HG02938 (cell line): ENCODE results near the gene ZNF500.
A peak's percentile ranks its signal among the peaks of the same experiment; 100 is the strongest.

Experiments used
- ATAC-seq: cut with Tn5 transposase; IDR thresholded peaks from one replicate; pipeline ENCODE4 v1.9.1; 2021; ENCODE audit warnings: mild to moderate bottlenecking, moderate library complexity; ENCODE audit not compliant: unreplicated experiment

Gene ZNF500

GRCh38 chr16:4775005-4775404 is 8.0 kb upstream of the ZNF500 start:
- ATAC-seq = no peak

DNA sequence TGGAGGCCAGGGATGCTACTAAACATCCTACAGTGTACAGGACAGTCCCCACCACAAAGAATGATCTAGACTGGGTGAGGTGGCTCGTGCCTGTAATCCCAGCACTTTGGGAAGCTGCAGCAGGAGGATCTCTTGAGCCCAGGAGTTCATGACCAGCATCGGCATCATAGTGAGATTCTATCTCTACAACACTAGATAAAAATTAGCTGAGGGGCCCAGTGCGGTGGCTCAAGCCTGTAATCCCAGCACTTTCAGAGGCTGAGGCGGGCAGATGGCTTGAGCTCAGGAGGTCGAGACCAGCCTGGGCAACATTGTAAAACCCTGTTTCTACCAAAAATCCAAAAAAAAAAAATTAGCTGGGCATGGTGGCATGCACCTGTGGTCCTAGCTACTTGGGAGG is 5.4 kb upstream of the ZNF500 start:
- ATAC-seq = no peak

DNA sequence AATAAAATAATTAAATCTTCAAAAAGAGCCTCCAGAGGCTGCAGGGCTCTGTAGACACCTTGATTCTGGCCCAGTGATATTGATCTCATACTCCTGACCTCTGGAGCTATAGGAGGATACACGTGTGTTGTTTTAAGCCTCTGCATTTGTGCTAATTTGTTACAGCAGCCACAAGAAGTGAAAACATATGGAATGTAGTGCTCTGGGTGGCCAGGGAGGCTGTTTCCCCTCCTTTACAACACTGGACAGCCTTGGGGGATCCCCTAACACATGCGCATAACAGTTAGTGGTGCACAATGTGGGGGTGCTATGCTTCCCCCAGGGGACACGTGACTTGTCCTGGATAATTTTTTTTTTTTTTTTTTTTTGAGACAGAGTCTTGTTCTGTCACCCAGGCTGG is 4.7 kb upstream of the ZNF500 start:
- no peak for ATAC-seq

DNA sequence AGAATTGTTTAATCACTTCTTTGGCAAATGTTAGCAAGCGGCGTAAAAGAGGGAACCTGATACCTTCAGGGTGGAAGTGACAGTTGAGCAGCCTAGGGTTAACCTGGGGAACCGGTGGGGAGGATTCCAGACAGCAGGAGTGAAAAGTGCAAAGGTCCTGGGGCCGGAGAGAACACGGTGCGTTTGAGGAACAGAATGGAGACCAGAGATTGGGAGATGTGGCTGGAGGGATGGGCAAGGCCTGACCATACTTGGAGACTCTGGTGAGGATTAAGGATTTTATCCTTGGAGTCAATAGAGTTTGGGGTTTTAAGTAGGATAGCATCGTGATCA is 2.3 kb upstream of the ZNF500 start:
- ATAC-seq = no peak

- peak; percentile 45 for ATAC-seq
These were observed 1.8 kb upstream of the ZNF500 start for GRCh38 chr16:4768549-4769305.

- no peak for ATAC-seq
These were observed 1.0 kb upstream of the ZNF500 start for GRCh38 chr16:4767872-4768548.

DNA sequence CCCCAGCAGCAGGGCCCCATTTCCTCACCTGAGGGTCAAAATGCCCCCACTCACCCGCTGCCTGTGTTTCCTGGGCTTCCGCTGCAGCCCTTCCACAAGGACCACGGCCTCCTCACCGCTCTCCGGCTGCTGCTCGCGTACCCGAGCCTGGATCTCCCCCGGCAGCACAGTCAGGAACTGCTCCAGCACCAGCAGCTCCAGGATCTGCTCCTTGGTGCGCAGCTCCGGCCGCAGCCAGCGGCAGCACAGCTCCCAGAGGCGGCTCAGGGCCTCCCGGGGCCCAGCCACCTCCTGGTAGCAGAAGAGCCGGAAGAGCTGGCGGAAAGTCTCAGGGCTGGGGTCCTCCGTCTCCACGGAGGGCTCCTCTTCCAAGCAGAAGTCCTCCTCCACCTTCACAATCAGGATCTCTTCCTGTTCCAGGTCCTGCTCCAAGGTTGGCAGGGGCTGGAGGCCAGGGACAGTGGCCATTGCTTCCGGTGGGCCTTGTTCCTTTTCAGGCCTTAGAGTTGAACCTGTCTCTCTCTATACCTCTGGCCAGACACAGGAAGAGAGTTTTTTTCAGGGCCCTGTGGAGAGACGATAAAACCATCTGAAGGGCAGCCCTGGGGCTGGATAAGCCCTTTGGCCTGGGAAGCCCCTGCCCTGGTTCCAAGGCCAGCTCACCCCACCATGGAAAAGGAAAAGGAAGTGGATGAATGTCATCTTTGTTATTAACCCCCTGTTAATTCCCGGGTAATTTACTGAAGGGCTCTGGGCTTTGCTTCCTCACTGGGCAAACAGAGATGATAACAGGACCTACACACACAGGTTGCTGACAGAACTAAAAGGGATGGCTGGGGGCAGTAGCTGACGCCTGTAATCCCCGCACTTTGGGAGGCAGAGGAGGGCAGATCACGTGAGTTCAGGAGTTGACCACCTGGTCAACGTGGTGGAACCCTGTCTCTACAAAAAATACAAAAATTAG is 1.2 kb downstream of the ZNF500 start:
- no peak for ATAC-seq

DNA sequence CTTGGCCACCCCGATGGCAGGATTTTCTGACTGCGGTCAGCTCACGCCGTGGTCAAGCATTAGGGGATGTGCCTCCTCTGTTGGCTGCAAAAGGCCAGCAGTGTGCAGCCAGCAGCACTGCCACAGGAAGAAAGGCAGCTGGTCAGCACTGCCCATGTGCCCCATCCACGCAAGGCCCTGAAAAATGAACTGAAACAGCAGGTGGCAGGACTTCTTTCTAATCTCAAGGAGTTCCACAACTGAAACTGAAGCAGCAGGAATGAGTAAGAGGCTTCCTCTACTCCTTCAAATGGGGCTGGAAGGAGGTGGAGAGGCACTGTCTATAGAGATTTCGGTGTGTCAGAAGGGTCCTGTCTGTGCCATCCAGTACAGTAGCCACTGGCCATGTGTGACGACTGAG is 3.2 kb downstream of the ZNF500 start:
- no peak for ATAC-seq

DNA sequence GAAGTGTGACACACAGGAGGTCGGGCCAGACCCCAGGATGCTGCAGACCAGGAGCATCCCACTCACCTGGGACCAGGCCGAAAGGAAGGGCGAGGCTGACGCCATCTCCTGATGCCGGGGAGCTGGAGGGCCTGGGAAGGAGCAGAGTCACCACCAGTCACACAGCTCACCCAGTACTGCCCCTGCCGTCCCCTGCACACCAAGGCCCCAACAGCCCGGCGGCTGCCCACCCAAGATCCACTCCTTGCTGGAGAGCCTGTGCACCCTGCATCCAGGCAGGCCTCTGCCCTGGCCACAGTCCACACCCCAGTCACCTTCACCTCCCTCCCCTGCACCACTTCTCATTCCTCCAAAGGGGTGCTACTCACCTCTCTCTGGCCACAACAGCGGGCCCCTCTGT is 4.8 kb downstream of the ZNF500 start:
- no peak for ATAC-seq

- no peak for ATAC-seq
These were observed 6.6 kb downstream of the ZNF500 start for GRCh38 chr16:4760221-4760910.

- no peak for ATAC-seq
These were observed 11.3 kb downstream of the ZNF500 start for GRCh38 chr16:4755687-4756086.

DNA sequence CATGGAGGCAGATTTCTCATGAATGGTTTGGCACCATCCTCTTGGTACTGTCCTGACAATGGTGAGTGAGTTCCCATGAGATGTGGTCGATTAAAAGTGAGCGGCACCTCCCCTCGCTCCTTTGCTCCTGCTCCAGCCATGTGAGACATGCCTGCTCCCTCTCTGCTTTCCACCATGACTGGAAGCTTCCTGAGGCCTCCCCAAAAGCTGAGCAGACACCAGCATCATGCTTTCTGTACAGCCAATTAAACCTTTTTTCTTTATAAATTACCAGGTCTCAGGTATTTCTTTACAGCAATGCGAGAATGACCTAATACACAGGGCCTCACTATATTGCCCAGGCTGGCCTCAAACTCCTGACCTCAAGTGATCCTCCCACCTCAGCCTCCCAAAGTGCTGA is 12.1 kb downstream of the ZNF500 start:
- no peak for ATAC-seq

DNA sequence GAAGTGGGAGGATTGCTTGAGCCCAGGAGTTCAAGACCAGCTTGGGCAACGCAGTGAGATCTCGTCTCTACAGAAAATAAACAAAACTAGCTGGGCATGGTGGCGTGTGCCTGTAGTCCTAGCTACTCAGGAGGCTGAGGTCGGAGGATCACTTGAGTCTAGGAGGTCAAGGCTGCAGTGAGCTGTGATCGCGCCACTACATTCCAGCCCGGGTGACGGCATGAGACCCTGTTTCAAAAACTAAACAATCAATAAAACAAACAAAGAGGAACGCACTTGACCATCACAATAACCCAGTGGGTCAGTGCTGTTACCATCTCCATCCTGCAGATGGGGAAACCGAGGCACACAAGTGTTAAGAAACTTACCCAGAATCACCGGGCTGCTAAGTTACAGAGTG is 13.7 kb downstream of the ZNF500 start:
- ATAC-seq = no peak

DNA sequence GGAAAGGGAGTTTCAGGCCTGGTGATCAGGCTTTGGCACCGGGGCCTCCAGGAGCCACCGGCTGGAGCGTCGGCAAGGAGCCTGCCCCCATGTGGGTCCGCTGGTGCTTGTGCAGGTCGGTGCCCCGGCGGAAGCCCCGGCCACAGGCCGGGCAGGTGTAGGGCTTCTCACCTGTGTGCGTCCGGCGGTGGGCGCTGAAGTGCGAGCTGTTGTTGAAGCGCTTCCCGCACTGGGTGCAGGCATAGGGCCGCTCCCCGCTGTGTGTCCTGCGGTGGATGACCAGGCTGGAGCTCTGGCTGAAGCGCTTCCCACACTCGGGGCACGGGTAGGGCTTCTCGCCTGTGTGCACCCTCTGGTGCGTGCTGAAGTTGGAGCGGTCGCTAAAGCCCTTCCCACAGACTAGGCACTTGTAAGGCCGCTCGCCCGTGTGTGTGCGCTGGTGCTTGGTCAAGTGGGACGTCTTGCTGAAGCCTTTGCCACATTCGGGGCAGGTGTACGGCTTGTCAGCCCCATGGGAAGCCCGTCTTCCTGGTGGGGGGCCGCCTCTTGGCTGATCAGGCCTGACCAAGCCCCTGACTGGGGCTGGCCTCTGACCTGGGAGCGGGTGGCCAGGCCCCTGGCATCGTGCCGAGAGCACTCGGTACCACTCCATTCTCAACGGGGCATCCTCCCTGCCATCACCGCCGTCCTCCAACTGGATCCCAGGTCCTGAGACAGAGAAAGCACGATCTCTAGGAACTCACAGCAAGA is 14.4 kb downstream of the ZNF500 start:
- ATAC-seq = no peak

GRCh38 chr16:4750896-4751295 is 16.1 kb downstream of the ZNF500 start:
- no peak for ATAC-seq

GRCh38 chr16:4749700-4750257 is 17.2 kb downstream of the ZNF500 start:
- no peak for ATAC-seq

- ATAC-seq = no peak
These were observed 18.1 kb downstream of the ZNF500 start for GRCh38 chr16:4748682-4749411.

GRCh38 chr16:4747906-4748681 is 18.9 kb downstream of the ZNF500 start:
- no peak for ATAC-seq
